Mesenteric fat pad (tissue), 1 donor: Measurements from ENCODE around the gene STX7. TPM values are rescaled to one million over a fixed set of nuclear protein-coding genes. Genes with fewer than 3 reads are reported as not detected.

Experiments used
- DNase-seq: peaks from one replicate; pipeline ENCODE4 v3.0.0-alpha.2; 2020; ENCODE audit warnings: low spot score
- total RNA-seq: library from RNA; stranded (reverse); fragmentation: NEBNext Ultra II Directional; extraction: Animal tissue kit (Norgen Biotek cat#: 25700); gene quantifications from one replicate; pipeline ENCODE4 v1.2.1, GENCODE V29; 2021
- donor health status: DM: yes; HTN: yes; CAD: no.

Gene STX7
- total RNA-seq, 1 donor from 2014 or later = 96.3 TPM

DNA sequence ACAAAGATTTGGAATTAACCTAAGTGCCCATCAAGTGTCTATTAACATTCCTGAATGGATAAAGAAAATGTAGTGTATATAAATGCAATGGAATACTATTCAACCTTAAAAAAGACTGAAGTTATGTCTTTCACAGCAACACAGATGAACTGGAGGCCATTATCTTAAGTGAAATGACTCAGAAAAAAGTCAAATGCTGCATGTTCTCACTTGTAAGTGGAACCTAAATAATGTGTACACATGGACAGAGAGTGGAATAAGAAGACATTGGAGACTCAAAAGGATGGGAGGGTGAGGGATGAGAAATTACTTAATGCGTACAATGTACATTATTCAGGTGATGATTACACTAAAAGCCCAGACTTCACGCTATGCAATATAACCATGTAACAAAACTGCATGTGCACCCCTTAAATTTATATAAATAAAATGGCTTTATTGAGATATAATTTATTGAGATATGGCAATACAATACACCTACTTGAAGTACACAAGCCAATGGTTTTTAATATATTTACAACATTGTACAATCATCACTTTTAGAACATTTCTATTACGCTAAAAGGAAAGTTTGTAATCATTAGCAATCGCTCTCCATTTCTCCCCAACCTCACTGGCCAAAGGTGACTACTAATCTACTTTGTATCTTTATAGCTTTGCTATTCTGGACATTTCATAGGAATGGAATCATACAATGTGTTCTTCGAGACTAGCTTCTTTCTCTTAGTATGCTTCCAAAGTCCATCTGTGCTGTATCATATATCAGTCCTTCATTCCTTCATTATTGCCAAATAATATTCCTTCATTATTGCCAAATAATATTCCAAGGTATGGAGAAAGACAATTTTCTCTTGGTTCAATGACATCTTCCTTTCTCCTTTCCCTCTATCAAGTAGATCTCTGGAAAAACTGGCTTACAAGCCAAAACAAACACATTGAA lies 5.8 kb downstream of the STX7 start:
- no peak for DNase-seq

- DNase-seq = no peak
These were observed 6.5 kb downstream of the STX7 start for GRCh38 chr6:132506461-132506860.

DNA sequence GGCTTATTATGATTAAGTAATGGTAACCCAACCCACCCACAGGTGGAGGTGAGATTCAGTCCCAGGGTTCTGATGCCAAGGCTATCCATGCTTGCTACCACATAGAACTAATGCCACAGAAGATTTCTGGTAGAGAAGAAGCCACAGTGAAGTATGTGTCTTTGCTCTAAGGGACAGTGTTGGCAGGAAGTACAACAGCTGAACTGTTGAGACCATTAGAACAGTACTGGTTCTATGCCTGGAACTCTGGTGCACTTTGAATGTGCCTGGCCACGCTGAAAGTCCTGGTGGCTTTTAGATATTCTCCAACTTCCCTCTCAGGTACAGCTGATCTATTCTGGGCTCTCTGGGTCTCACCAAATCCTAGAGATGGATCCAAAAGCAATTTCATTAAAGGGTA lies 7.8 kb downstream of the STX7 start:
- no peak for DNase-seq

DNA sequence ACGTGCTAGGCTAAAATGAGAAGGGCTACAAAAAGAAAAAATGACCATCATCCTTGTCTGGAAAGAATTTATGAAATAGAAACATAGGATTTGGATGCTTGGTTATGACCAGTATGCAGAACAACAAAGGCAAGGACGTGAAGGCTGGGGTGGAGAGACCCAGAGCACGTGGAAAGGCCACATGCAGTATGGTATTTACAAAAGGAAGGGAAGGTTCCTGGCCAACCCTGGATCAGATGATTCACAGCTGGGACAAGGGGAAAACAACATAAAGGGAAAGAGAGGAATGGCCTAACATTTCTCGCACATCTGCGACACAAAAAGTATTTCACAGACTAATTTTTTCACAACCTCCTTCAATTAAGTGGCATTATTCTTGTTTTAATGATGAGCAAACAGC lies 8.2 kb downstream of the STX7 start:
- DNase-seq = no peak

- no peak for DNase-seq
These were observed 13.2 kb downstream of the STX7 start for GRCh38 chr6:132499757-132500156.

DNA sequence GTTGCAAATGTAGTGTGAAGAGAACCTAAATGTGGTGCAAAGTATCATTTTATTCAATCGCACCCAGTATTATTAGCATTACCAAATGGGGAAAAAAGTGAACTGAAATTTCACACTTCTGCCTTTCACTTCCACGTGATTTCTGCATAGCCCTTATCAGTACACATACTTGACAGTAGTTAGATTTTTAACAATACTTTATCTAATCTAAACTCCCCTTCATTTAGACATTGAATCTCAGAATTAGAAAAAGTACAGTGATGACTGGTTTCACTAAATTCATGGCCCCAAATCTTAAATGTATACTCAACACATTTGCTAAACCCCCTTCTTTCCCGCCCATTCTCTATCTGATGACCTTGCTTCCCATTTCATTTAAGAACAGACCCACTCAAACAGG lies 14.3 kb downstream of the STX7 start:
- DNase-seq = no peak

DNA sequence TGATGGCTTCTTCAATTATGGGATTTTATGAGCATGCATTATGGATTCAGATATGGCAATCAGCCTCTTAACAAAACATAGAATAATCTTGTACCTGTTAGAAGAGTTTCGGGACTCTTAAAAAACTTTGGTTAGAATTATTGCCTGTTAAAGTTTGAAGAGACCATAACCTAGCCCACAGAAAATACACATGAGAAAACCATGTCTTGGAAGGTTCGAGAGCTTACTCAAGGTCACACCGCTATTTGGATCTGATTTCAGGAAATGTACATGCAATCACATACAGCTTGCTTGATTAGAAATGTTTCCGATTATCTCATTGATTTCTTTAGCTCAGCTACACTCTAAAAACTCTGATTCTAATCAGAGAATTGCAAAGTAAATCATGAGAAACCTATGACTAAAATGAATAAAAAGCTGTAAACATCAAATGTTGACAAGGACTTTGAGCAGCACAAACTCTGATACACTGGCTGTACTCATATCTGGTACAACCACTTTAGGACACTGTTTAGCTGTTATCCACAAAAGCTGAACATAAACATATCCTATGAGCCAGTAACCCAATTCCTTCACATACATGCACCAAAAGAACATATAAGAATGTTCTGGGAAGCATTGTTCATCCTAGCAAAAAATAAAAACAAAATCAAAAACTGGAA lies 16.3 kb downstream of the STX7 start:
- DNase-seq = no peak

GRCh38 chr6:132495604-132496079 lies 17.3 kb downstream of the STX7 start:
- DNase-seq = no peak

DNA sequence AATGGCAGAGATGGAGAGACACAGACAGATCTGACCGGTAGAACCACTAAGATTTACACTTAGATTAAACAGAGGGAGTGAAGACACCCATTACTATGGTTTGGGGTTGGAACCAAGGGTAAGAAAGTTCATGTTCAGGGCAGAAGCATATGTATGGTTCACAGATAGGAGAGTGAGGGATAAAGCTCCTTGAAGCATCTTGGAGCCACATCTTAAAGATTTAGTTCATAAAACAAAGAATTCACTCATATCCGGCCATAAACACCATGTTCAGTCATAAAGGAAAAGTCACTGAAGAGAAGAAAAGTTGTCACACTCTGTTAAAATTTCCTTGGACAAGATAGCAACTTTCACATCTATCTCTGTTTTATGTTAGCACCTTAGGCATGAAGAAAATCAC lies 18.0 kb downstream of the STX7 start:
- no peak for DNase-seq

DNA sequence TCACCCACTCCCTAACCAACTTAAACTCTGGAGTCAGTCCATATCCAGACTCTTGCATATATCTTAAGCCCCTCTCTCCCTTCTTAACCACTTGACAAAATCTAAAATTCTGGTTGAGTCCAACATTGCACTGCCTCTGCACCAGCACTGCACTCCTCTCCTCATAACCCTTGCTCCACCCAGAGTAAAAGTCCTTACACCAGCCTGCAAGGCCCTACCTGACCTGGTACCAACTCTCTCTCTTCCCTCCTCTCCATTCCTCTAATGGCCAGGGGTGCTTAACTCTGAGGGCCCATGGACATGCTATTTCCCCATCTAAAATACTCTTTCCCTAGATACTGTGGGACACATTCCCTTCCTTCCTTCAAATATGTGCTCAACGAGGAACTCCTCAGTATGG lies 21.0 kb downstream of the STX7 start:
- no peak for DNase-seq

- no peak for DNase-seq
These were observed 21.6 kb downstream of the STX7 start for GRCh38 chr6:132491303-132491702.

- no peak for DNase-seq
These were observed 22.3 kb downstream of the STX7 start for GRCh38 chr6:132490478-132491204.

GRCh38 chr6:132490024-132490423 lies 22.9 kb downstream of the STX7 start:
- no peak for DNase-seq

DNA sequence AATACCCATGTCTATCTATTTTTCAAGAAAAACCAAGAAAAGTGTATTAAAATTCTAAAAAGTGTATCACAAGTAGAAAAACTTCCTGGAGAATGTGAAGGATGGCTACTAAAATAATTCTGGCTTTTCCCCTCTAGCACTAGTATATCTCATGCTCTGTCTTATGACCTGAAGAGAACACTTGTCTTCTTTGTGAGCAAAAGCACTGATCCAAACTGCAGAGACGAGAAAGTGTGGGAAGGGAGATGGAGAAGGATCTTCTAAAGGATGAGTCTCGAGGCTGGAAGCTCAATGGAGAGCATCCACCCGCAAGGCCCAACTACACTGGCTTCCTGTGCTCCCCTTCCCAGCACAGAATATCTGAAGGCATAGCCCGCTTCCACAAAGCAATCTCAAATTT lies 23.5 kb downstream of the STX7 start:
- DNase-seq = no peak

GRCh38 chr6:132487762-132488161 lies 25.2 kb downstream of the STX7 start:
- no peak for DNase-seq

DNA sequence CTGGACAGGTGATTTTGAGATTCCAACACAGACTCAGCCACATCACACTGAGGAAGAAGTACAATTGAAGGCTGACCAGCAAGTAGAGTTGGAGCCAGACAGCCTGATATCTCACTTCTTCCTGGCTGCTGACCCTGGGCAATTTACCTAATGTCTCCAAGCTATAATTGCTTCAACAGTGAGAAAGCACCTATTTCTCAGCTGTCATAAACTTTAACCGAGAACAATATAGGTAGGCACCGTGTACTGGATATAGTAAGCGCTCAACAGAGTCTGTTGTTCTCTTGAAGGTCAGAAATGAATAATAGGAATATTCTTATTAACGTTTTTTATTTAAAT lies 28.3 kb downstream of the STX7 start:
- DNase-seq = no peak

DNA sequence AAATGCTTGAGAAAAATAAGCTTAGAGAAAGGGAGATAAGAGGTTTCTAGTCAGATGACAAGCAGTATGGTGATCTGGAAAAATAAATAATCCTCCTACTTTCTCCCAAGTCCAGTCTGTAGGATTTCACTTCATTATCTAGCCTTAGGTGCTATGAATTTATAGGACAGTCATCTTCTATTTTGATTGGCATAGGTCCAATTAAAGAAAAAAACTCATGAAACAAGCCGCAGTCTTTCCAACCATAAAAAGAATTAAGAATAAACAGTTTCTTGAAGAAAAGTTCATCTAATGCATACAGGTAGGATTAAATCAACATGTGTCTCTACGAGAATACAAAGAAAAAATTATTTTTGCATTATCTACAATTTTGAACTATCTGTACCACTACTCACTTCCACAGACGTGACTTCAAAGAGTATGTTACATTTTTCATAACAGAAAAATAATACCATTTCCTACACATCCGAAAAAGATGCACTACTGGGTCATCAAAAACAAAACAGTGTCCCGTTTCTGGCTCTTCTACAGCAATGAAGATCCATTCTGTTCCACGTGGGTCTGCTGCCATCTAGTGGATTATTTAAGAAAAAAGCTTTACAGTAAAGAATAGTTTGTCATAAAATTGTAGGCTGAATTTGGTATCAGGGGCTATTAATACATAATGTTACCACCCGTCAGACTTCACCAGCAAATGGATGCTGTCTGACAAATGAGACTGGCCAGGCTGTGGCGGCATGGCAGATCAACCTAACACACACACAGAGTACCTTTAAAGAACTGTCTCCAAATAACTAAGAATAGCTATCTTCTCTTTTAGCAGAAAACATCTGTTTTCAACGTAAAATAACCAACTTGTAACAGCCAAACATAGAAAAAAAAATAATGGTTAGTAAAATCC lies 28.9 kb downstream of the STX7 start:
- DNase-seq = no peak

DNA sequence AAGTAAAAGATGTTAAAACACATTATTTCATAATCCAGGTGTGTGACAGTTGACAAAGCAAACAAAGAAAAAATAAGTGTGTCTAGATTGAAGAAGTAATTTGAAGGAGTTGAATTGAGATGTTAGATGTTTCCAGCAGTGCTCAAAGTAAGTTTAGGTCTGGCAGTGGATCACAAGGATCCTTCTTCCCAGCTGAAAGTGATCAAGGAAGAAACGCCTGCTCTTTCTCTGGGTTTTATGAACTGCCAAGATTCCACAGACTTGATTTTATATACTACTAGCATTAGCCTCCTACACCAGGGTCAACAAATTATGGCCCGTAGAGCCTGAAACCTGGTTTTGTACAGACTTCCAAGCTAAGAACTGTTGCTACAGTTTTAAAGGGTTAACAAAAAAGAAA lies 30.3 kb downstream of the STX7 start:
- no peak for DNase-seq

DNA sequence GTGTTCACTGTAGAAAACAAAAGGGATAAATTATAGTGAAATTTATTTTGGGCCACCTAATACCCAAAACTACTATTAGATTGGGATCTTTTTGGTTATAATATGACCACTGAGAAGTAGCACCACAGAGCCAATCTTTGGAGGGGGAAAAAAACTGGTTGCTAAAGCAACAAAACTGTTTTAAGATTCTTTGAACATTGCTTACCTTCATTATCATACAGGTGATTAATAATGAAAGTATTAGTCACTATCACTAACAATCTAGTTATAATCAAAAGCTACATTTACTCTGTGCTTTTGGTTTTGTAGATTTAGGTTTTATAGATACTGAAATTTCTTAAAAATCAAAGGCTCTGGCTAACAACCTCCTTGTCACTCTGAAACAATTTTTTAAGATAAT lies 31.7 kb downstream of the STX7 start:
- DNase-seq = no peak

DNA sequence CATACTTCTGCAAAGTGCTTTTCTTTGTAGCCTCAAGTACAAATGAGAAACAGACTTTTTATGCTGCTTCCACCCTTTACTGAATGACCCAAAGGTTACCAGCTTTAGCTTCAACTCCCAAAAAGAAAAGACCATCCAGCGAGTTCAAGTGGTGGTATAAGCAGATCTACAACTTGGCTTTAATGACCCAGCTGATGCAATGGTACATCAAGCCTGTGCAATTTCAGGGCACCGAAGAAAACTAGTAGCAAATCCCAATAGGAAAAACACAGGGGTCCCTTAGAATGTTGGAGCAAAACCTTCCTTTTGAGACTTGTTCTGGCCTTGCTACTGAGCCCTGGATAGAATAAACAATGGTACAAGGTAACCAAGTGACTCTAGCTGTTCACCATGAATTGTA lies 33.8 kb downstream of the STX7 start:
- DNase-seq = no peak

DNA sequence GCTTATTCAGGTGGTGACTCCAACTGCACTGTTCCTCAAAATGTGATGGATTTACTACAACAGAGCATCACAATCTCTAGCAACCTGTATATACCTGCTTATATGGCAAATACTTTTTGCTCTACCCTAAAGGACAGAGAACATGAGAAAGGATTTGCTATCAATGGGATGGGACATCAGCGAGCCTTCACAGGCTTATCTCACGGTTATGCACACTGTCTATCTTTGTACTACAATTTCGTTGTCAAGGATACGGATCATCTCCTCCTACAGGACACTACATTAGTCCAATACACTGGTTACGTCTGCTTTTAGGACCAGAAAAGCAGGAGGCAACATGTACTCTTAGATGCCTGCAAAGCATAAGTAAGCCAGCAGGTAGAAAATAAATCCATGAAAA lies 34.2 kb downstream of the STX7 start:
- DNase-seq = no peak
